ENCODE measurements around the gene WRNIP1. TPM values are rescaled to one million over a fixed set of nuclear protein-coding genes. Genes with fewer than 3 reads are reported as not detected.

Gene WRNIP1
- total RNA-seq, 1 experiment from 2014 or later, result 38.1 TPM

GRCh38 chr6:2758980-2759379 is 6.2 kb upstream of the WRNIP1 start:
- WGBS (ENCODE audit: extremely low coverage, insufficient read length, low lambda C conversion rate), result no CpG with 5 or more reads among the region's 3 CpGs
- no peak overlapping the region for H2AK5ac ChIP-seq (ENCODE audit: insufficient read length, low read length)
- Mint-ChIP-seq H3K9me3 (peaks cover 10 to 12% of the 10 kb centered on the region in 2 experiments), H3K27me3 (ENCODE audit: low read depth) (peaks cover 3% of the 10 kb centered on the region; the same call in 1 of the 2 replicates), H3K36me3 (ENCODE audit: insufficient read depth in 1 of 3, low read depth in 3 of 3) (no peaks in the 10 kb centered on the region), H3K4me3 (no peak overlapping the region), H3K27ac (no peak overlapping the region), H3K4me1 (peaks cover under 1% of the 10 kb centered on the region in 2 experiments; a peak in 2 of 4 replicates)
- H2BK120ac ChIP-seq (ENCODE audit: low read depth, low read length, poor library complexity, severe bottlenecking), result no peak overlapping the region
- H3K4me1 ChIP-seq (ENCODE audit: insufficient read depth, low read length), result no peaks in the 10 kb centered on the region
- no peaks in the 10 kb centered on the region for H3K23me2 ChIP-seq (ENCODE audit: insufficient read length, low read depth, low read length, poor library complexity, severe bottlenecking)
- H2AFZ ChIP-seq (ENCODE audit: low read length), result no peak overlapping the region
- H4K8ac ChIP-seq (replicated peaks; ENCODE audit: insufficient read length, low read depth, low read length), result no peak overlapping the region
- H3K27me3 ChIP-seq (ENCODE audit: insufficient read depth, low read length), result no peaks in the 10 kb centered on the region
- no peaks in the 10 kb centered on the region for H3K9me3 ChIP-seq (ENCODE audit: control insufficient read depth, low read depth, low read length)
- H2BK15ac ChIP-seq (ENCODE audit: low read depth, low read length), result no peak overlapping the region
- DNase-seq, result no peak
- H4K20me1 ChIP-seq (ENCODE audit: control insufficient read depth, insufficient read depth, insufficient read length), result no peaks in the 10 kb centered on the region
- no peak overlapping the region for H3K23ac ChIP-seq (ENCODE audit: insufficient read length, low read depth, low read length)
- H4K5ac ChIP-seq (ENCODE audit: insufficient read length, low read depth, low read length), result no peak overlapping the region
- H3K79me1 ChIP-seq (ENCODE audit: insufficient read depth, low read depth, low read length, poor library complexity, severe bottlenecking), result no peaks in the 10 kb centered on the region
- no peak overlapping the region for H3K4ac ChIP-seq (ENCODE audit: low read depth, low read length)
- H3K9ac ChIP-seq (ENCODE audit: extremely low read depth, insufficient read length, low read length), result no peak overlapping the region
- no peak overlapping the region for H3T11ph ChIP-seq (ENCODE audit: low read length)
- H3K79me2 ChIP-seq (ENCODE audit: insufficient read depth, low read length), result no peaks in the 10 kb centered on the region; the same call in 1 of the 2 replicates
- H3K14ac ChIP-seq (ENCODE audit: insufficient read depth, low read length), result no peak overlapping the region
- H2BK20ac ChIP-seq (ENCODE audit: low read depth, low read length, poor library complexity, severe bottlenecking), result no peak overlapping the region
- TF ChIP-seq, protein P1, sequence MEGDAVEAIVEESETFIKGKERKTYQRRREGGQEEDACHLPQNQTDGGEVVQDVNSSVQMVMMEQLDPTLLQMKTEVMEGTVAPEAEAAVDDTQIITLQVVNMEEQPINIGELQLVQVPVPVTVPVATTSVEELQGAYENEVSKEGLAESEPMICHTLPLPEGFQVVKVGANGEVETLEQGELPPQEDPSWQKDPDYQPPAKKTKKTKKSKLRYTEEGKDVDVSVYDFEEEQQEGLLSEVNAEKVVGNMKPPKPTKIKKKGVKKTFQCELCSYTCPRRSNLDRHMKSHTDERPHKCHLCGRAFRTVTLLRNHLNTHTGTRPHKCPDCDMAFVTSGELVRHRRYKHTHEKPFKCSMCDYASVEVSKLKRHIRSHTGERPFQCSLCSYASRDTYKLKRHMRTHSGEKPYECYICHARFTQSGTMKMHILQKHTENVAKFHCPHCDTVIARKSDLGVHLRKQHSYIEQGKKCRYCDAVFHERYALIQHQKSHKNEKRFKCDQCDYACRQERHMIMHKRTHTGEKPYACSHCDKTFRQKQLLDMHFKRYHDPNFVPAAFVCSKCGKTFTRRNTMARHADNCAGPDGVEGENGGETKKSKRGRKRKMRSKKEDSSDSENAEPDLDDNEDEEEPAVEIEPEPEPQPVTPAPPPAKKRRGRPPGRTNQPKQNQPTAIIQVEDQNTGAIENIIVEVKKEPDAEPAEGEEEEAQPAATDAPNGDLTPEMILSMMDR (conservative IDR thresholded peaks at IDR 0.05), result no peak
- H3K18ac ChIP-seq (ENCODE audit: insufficient read length, low read depth, low read length), result no peak overlapping the region
- H3K27ac ChIP-seq (ENCODE audit: insufficient read length, low read depth, low read length), result no peak overlapping the region
- no peak overlapping the region for H3K56ac ChIP-seq (ENCODE audit: insufficient read length, low read depth, low read length)
- H2BK5ac ChIP-seq (ENCODE audit: insufficient read length, low read length), result no peak overlapping the region
- H2BK12ac ChIP-seq (ENCODE audit: insufficient read length, low read depth, low read length), result no peak overlapping the region
- no peak overlapping the region for H3K4me2 ChIP-seq (ENCODE audit: insufficient read depth, insufficient read length, low read length)
- no peak overlapping the region for H4K91ac ChIP-seq (ENCODE audit: insufficient read length, low read depth, low read length)
